ENCODE measurements around the gene CNDP2.

Gene CNDP2

DNA sequence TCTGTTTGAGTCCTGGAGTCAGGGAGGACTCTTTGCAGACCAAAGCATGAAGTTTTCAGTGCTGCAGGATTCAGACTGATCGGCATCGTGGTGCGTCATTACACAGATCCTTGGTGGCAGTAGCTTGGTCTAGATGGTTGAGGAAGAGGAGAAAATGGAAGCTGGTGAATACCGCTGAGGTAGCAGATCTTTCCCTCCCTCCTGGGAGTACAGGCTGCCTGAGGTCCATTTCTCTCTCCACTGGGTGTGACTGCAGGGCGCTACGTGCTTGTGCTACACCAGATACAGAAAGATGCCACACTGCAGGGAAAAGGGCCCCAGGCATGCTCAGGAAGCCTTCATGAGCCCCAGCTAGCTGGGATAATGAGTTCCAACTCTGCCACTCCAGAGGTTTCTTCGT is 34.9 kb downstream of the CNDP2 start:
- H3K4me3 ChIP-seq (ENCODE audit: control insufficient read depth, low read depth, low read length) = no peak overlapping the region
- DNase-seq (ENCODE audit: low read depth) = no peak
- TF ChIP-seq, protein P1, sequence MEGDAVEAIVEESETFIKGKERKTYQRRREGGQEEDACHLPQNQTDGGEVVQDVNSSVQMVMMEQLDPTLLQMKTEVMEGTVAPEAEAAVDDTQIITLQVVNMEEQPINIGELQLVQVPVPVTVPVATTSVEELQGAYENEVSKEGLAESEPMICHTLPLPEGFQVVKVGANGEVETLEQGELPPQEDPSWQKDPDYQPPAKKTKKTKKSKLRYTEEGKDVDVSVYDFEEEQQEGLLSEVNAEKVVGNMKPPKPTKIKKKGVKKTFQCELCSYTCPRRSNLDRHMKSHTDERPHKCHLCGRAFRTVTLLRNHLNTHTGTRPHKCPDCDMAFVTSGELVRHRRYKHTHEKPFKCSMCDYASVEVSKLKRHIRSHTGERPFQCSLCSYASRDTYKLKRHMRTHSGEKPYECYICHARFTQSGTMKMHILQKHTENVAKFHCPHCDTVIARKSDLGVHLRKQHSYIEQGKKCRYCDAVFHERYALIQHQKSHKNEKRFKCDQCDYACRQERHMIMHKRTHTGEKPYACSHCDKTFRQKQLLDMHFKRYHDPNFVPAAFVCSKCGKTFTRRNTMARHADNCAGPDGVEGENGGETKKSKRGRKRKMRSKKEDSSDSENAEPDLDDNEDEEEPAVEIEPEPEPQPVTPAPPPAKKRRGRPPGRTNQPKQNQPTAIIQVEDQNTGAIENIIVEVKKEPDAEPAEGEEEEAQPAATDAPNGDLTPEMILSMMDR (conservative IDR thresholded peaks at IDR 0.05; ENCODE audit: control insufficient read depth, insufficient read depth, low read depth, low read length) = no peak

DNA sequence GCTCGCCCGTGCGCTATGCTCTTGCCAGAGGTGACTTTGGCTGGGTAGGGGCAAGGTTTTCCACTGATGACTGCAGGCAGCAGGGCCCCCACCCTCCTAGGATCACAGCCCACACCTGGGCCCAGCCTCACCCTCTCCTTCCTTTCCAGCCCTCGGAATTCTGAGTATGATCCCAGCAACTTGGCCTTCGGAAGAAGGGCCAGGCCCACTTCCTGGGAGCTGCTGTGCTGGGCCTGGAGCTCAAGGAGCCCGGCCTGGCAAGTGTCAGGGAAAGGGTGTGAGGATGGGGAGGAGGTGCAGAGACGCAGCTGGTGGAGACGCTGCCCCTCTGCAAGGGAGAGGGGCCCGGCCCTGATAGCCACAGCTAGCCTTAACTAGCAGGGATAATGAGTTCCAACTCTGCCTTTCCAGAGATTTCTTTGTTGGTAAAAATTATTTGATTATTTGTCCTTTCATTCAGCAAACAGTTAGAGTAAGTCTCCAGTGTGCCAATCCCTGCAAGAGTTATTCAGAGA is 36.4 kb downstream of the CNDP2 start:
- TF ChIP-seq, protein P1 (conservative IDR thresholded peaks at IDR 0.05; ENCODE audit: control insufficient read depth, insufficient read depth, low read depth, low read length) = no peak
- no peak overlapping the region for H3K4me3 ChIP-seq (ENCODE audit: control insufficient read depth, low read depth, low read length)
- DNase-seq (ENCODE audit: low read depth) = no peak

DNA sequence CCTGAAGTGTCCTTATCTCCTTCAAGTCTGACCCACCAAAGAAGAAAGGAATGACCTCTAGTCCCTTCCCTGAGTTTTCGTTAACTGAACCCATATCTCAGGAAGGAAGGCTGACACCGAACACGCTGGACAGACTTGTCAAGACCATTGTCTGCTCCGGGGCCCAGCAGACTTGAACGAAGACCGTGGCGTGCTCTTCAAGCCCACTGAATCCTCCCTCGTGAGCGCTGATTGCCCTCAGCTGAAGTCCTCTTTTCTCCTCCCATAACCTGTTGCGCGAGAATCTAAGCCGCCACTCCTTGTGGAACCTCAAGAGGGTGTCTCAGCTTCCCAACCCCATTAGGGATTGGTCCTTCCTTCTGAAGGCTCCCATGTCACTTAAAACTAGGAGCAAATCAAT is 37.5 kb downstream of the CNDP2 start:
- no peak overlapping the region for H3K4me3 ChIP-seq (ENCODE audit: control insufficient read depth, low read depth, low read length)
- TF ChIP-seq, protein P1 (conservative IDR thresholded peaks at IDR 0.05; ENCODE audit: control insufficient read depth, insufficient read depth, low read depth, low read length) = no peak

DNA sequence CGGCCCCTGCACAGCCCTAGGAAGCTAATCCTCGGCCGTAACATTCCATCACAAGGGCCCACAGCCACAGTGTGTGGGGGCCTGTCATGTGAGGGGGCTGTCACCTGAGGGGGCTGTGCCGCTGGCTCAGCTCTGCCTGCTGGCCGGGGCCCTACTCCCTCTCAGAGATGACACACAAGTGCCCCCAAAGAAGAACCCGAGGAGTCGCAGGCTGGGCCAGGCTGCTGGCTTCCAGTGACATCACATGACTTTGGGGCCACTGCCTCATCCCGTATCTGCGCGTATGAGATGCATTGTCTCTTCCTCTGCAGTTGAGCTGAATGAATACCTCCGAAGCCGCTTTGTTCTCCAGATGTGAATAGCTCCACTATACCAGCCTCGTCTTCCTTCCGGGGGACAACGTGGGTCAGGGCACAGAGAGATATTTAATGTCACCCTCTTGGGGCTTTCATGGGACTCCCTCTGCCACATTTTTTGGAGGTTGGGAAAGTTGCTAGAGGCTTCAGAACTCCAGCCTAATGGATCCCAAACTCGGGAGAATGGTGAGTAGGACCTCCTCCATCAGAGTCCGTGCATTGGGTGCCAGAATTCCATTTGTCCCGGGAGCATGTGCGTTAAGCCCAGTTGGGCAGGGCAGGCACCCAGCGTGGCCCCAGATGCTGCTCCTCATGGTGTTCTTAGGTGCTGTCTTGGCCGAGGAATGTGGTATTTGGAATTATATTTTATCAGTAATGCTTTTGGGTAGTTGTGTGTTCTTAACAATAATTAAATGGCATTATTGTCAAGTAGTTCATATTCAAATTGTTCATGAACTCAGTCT is 38.2 kb downstream of the CNDP2 start, which contains the start of gene CNDP1:
CNDP1 (plus strand) TSS at position 351 of the 820 bp plus-strand sequence; CDS start at position 519, 168 bp downstream.
- DNase-seq (ENCODE audit: low read depth) = no peak
- TF ChIP-seq, protein P1 (conservative IDR thresholded peaks at IDR 0.05; ENCODE audit: control insufficient read depth, insufficient read depth, low read depth, low read length) = no peak
- H3K4me3 ChIP-seq (ENCODE audit: control insufficient read depth, low read depth, low read length) = no peak within 1 kb of the TSS

More for the DNA sequence above, 37.5 kb downstream of the CNDP2 start:
- no peak for DNase-seq (ENCODE audit: low read depth)

DNA sequence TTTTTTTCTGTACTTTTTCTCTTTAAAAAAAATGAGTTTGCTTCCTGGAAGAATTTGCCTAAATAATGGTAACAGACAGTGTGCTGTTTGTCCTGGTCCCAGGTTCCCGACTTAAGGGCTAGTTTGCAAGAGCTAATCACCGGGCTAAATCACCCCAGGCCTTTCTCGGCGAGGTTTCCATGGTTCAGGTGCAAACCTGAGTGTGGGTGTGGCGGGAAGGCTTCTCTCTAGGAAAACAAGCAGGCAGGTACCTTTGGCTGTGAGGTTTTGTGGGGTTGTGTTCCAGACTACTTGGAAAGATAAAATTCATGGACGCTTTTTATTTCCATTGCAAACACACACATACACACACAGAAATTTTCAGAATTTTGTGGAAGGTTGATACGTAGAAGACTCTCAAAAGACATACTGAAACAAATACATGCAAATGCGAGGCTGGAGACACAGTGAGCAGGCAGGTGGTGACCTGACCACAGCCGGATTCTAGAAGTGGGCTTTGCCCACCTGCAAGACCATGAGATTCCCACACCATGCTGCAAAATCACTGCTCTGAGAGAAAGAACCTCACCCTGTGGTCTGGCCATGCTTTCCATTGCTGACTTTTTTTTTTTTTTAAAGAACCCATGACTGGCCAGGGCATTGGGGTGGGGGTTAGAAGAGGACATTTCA is 39.0 kb downstream of the CNDP2 start:
- no peak for DNase-seq (ENCODE audit: low read depth)
- TF ChIP-seq, protein P1 (conservative IDR thresholded peaks at IDR 0.05; ENCODE audit: control insufficient read depth, insufficient read depth, low read depth, low read length) = no peak
- H3K4me3 ChIP-seq (ENCODE audit: control insufficient read depth, low read depth, low read length) = no peak overlapping the region

DNA sequence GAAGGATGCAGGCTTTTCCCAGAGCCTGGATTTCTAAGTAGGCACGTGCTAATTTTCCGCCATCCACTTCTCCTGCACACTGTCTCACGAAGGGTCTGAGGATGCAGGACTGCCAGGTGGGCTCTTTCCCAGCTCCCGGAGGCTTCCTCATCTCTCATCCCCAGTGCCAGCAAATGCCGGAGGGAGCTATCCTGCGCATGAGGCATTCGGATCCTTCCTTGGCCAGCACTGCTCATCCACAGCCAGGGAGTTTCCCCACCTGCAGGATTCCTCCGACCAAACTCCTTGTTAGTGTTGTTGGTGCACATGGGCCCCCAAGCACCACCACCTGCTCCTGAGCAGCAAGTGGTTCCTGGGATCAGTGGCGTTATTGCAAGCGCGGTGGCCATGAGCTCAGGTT is 43.1 kb downstream of the CNDP2 start:
- TF ChIP-seq, protein P1 (conservative IDR thresholded peaks at IDR 0.05; ENCODE audit: control insufficient read depth, insufficient read depth, low read depth, low read length) = no peak
- H3K4me3 ChIP-seq (ENCODE audit: control insufficient read depth, low read depth, low read length) = no peak overlapping the region
- DNase-seq (ENCODE audit: low read depth) = no peak
